Stimulated activated CD8-positive, alpha-beta memory T cell treated with anti-CD3 and anti-CD28 coated beads, Interleukin-4, amount 100 ng/mL, for 24 hours (primary cell): ENCODE results near the gene PYGO1.
"Not testable (repeated sequence)": the region's sequence is repeated elsewhere in the genome, so short reads cannot be mapped to it uniquely, and the experiment has no call there.

ENCODE experiments used
- DNase-seq: peaks from one replicate; pipeline ENCODE4 v3.0.0-alpha.2; 2020; ENCODE audit warnings: low read depth

Gene PYGO1

GRCh38 chr15:55564347-55565145, 23.6 kb downstream of the PYGO1 start:
- no peak for DNase-seq

- no peak for DNase-seq
These were observed 25.5 kb downstream of the PYGO1 start for GRCh38 chr15:55562601-55563000.

DNA sequence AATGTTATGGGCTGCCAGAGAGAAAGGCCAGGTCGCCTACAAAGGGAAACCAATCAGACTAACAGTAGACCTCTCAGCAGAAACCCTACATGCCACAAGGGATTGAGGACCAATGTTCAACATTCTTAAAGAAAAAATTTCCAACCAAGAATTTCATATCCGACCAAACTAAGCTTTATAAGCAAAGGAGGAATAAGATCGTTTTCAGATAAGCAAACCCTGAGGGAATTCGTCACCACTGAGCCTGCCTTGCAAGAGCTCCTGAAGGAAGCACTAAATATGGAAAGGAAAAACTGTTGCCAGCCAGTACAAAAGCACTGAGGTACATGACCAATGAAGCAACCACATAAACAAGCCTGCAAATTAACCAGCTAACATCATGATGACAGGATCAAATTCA, 33.1 kb downstream of the PYGO1 start:
- no peak for DNase-seq

DNA sequence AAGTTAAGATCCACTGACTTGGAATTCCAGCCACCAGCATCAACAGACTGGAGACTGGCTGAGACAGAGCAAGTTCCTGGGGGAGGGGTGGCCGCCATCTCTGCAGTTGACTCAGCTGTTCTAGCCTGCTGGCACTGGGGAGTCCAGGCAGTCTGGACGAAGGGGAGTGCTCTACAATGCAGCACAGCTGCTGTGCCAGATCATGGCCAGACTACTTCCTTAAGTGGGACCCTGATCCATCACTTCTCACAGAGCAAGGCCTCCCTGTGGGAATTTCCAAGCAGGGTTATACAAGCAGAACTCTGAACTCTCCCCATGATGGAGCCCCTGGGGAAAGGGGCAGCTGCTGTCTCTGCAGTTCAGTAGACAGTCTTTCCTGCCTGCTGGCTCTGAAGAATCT, 35.2 kb downstream of the PYGO1 start:
- DNase-seq = no peak

DNA sequence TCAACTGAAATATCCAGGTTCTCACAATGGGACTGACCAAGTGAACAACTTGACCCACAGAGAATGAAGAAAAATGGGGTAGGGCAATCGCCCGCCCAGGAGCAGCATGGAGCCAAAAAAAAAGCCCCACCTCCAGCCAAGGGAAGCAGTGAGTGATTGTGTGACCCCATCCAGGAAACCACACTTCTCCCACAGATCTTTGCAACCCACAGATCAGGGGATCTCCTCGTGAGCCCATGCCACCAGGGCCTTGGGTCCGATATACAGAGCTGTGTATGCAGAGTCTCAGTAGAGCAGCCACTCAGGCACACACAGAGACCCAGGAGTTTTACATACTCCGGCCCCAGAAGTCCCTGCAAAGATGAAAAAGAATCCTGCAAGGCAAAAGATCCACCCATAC, 35.7 kb downstream of the PYGO1 start:
- DNase-seq = no peak

DNA sequence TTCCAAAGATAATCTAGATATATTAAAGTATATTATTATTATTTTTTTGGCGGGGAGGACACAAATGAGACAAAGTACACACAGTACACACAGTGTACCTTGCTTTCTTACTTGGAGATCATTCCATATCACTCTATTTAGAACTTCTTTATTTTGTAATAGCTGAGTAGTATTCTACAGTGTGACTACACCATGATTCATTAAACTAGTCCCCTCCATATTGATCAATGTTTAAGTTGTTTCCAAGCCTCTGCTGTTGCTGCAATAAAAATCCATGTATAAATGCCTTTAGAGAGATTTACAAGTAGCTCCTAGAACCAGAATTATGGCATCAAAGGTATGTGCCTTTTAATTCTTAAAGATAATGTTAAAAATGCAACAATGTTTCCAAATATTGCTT, 38.8 kb downstream of the PYGO1 start:
- no peak for DNase-seq

DNA sequence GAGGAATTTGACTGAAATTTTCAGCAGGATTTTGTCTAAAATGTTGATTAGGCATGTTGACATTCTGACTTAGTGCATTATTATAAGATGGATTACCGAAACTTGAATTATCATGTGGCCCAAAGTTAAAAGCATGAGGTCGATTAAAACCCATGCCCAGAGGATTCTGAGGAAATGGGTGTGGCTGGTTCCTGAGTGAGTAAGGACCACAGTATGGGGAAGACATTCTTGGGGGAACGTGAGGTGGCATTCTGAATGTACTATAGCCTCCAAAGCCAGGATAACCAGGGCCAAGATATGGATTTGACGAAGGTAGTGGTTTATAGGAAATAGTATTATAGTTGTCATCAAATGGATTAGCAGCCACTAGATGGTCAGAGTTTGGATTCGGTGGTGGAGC, 41.4 kb downstream of the PYGO1 start:
- DNase-seq = no peak

DNA sequence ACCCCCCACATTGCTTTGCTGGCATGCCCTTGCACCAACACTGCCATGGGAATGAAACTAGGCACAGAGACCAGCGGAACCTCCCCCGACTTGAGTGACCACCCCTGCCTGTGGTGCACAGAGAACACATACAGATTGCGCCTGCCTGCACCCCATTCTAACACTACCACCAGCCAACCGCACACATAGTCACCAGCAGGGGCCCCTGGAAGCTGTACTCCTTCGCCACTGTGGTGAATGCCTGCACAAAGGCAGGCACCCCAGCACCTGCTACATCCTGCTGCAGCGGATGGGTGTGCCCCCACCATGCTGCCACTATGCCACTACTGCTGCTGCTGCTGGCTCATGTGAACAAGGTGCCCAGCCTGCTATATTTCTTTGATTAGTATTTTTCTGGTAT, 52.7 kb downstream of the PYGO1 start:
- DNase-seq = no peak

- DNase-seq = no peak
These were observed 55.2 kb downstream of the PYGO1 start for GRCh38 chr15:55532944-55533343.

GRCh38 chr15:55530861-55531313, 57.3 kb downstream of the PYGO1 start:
- DNase-seq = no peak

DNA sequence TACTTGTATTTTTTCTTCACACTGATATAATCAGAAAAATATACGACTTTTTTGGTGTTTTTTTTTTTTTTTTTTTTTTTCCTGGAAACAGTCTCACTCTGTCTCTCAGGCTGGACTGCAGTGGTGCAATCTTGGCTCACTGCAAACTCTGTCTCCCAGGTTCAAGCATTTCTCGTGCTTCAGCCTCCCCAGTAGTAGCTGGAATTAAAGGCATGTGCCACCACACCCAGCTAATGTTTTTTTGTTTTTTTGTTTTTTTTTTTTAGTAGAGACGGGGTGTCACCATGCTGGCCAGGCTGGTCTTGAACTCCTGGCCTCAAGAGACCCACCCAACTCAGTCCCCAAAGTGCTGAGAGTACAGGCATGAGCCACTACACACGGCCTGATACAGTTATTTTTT, 59.3 kb downstream of the PYGO1 start:
- no peak for DNase-seq

- no peak for DNase-seq
These were observed 61.0 kb downstream of the PYGO1 start for GRCh38 chr15:55527150-55527549.

DNA sequence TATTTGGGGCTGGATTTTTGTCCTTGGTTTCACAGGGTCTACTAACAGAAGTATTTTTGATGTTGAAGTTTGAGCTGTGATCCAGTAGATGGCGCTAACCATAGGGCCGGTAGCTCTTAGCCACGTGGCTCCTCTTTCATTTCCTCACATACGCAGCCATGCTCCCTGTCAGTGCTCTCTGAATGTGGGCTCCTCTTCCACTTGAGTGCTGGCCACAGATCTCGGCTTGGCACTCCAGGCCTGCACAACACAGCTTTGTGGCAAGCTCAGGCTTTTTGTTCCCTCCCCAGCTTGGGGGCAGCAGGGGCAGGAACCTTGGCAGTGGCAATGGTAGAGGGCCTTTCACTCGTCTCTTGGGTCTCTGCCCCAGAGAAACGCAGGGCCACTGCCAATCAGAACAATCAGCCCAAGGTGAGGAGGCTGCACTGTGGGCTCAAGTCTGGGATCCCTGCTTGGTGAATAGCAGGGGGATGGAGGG, 61.5 kb downstream of the PYGO1 start:
- no peak for DNase-seq

GRCh38 chr15:55522742-55523450, 65.2 kb downstream of the PYGO1 start:
- no peak for DNase-seq

- DNase-seq = no peak
These were observed 69.5 kb downstream of the PYGO1 start for GRCh38 chr15:55518641-55519040.

- DNase-seq = no peak
These were observed 70.1 kb downstream of the PYGO1 start for GRCh38 chr15:55518009-55518408.

DNA sequence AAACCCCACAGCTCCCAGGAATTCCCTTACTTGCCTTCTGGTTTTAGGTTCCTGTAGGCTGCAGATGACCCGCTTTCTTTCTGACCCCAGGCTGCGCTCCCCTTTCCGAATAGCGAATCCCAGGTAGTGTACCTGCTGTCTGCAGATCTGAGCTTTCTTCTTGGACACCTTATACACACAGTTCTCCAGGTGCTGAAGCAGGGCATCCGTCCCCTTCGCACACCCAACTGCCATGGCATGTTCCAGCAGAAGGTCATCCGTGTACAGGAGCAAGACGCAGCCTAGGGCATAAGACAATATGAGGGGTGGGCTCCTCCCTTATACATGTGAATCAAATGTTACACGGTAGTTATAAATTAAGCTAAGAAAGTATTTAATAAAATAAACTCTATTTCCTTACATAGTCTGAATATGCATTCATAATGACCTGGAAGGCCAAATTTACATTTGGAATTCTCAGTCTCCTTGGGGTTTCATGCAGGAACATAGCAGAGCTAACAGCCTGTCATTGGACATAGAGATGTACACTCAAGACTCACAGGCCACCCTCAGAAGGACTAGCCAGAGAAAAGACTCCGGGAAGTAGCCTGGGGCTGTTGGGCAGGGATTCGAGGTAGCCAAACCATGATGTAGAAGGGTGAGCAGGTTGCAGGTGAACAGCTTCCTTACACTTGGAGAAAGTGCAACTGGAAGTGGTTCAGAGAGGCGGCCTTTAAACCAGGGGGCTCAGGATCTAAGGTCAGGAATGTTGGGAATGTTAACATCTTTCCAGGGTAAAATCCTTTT, 72.0 kb downstream of the PYGO1 start:
- no peak for DNase-seq

GRCh38 chr15:55515491-55515890, 72.7 kb downstream of the PYGO1 start:
- DNase-seq = no peak

DNA sequence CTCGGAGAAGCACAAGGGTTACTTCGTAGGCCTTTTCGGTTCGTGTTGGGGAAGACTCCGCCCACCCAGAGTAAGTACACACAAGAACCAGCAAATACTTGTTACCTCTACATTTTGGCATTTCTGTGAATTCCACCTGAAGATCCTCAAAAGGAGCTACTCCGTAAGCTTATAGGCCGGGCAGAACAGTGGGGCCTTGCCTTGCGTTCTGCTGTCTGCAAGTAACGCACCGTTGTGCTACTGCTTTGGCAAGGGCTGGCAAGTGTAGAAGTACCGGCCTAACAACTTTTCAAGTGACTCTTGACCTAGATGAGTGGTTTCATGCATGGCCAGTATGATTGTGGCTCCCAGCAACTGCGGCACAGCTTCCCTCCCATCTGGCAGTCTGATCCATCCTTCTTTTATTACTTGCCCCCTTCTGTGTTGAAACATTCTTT, 73.7 kb downstream of the PYGO1 start:
- DNase-seq = no peak

GRCh38 chr15:55513621-55514413, 74.3 kb downstream of the PYGO1 start:
- not testable (repeated sequence) for DNase-seq

- no peak for DNase-seq
These were observed 75.0 kb downstream of the PYGO1 start for GRCh38 chr15:55513152-55513551.

DNA sequence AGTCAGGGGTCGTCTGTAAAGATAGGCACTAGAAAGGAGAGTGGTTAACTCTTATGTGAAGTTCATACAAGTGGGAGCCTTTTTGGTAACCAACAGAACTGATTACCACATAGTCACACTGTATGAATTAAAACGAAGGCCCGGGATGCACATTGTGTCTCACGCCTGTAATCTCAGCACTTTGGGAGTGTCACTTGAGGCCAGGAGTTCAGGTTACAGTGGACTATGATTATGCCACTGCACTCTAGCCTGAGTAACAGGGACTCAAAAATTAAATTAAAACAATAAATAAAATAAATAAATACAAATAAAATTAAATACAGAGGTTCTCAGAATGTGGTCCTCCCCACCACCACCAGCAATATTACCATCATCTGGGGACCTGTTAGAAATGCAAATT, 80.6 kb downstream of the PYGO1 start:
- no peak for DNase-seq
